WI38 (cell line): Measurements from ENCODE around the gene NAV3.

Source experiments
- H3K4me3 ChIP-seq: 2 replicates; pipeline ENCODE4 v1.5.1; 2011; ENCODE audit warnings: low read depth, mild to moderate bottlenecking, control low read depth, low read length
- TF ChIP-seq, protein P1 (sequence below): IDR thresholded peaks from 2 replicates; pipeline ENCODE4 v1.5.1; 2012; ENCODE audit warnings: low read depth, mild to moderate bottlenecking, control low read depth, low read length

The NAV3 gene

DNA sequence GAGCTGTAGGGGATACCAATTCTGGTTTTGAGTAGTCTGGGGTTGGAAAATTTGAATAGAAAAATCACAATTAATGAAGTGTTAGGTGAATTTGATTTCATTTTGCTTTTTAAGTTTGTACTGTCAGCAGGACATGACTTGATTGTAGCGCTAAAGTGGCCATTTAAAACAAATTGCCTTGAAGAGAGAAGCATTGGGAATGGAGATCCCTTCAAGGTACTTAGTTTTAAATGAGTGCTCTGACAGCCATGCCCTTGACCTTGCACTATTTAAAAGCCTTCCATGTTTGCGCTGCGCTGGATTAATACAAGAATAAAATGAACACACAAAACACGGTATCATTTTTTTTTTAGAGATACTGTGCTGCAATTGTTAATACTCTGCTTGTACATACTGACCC lies 345.9 kb downstream of the NAV3 start:
- no peak overlapping the region for H3K4me3 ChIP-seq
- TF ChIP-seq, protein P1, sequence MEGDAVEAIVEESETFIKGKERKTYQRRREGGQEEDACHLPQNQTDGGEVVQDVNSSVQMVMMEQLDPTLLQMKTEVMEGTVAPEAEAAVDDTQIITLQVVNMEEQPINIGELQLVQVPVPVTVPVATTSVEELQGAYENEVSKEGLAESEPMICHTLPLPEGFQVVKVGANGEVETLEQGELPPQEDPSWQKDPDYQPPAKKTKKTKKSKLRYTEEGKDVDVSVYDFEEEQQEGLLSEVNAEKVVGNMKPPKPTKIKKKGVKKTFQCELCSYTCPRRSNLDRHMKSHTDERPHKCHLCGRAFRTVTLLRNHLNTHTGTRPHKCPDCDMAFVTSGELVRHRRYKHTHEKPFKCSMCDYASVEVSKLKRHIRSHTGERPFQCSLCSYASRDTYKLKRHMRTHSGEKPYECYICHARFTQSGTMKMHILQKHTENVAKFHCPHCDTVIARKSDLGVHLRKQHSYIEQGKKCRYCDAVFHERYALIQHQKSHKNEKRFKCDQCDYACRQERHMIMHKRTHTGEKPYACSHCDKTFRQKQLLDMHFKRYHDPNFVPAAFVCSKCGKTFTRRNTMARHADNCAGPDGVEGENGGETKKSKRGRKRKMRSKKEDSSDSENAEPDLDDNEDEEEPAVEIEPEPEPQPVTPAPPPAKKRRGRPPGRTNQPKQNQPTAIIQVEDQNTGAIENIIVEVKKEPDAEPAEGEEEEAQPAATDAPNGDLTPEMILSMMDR: no peak

DNA sequence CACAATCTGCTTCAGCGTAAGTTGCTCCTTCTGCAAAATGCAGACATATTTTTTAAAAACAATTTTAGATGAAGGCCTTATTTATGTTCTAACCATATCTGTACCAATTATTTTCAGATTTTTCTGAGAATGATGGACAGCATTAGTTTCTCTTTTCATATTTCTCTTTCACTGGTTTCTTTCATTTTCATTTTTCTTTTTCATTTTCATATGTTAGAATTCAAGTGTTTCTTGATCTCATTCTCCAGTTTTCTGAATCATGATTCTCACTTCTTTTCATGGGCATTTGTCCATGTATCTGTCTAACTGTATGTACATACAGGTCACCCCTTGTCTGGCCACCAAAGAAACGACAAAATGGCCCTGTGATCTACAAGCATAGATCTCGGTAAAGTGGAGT lies 346.6 kb downstream of the NAV3 start:
- TF ChIP-seq, protein P1: no peak
- H3K4me3 ChIP-seq: no peak overlapping the region

DNA sequence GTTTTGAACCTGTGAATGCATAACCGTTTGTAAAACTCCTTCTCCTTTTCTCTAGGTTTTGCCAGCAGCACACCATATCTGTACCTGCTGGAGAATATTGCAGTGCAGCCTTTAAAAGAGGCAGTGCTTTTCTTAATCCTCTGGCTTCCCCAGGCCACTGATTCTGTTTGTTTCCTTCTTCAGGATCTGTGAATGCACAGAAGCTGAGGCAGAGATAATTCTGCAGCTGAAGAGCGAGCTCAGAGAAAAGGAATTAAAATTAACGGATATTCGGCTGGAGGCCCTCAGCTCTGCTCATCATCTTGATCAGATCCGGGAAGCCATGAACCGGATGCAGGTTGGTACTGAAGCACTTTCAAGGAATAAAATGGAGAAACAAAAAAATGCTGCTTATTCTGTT lies 348.7 kb downstream of the NAV3 start:
- TF ChIP-seq, protein P1: no peak

DNA sequence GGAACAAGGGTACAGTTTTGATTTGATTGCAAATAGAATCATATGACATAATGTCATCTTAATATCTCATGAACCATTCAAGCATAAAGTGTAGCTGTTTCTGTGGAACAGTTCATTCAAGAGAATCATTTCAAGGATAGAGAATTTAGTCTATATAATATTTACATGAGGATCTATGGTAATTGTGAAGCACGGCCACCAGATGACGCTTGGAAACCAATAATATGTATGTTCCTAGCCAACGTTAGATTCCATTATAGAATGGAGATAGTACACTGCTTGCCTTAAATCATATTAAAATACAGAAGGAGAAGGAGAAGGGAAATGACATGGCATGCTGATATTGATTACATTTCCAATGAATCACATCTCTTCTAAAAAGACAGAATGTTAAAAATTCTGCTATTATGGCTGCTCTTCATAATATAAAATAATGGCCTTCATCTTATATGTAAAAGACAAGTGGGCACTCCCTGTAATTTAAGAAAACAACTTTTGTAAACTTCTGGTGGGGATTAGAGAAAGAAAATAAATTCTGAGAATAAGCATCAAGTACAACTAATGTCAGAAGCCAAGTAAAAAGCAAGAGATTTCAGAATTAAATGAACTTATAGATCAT lies 351.0 kb downstream of the NAV3 start:
- TF ChIP-seq, protein P1: peak; percentile 48; the same call in 1 of the 2 replicates
- no peak overlapping the region for H3K4me3 ChIP-seq

More for the DNA sequence above, 348.7 kb downstream of the NAV3 start:
- H3K4me3 ChIP-seq: no peak overlapping the region

- TF ChIP-seq, protein P1: no peak
- H3K4me3 ChIP-seq: no peak overlapping the region
Measured at GRCh38 chr12:78183824-78184223, 353.1 kb downstream of the NAV3 start.

- H3K4me3 ChIP-seq: no peak overlapping the region
- TF ChIP-seq, protein P1: no peak
Measured at GRCh38 chr12:78185109-78185508, 354.4 kb downstream of the NAV3 start.

- TF ChIP-seq, protein P1: no peak
- no peak overlapping the region for H3K4me3 ChIP-seq
Measured at GRCh38 chr12:78185651-78186050, 355.0 kb downstream of the NAV3 start.
